HFFc6 (cell line): ENCODE measurements around the gene PSEN1. TPM values are rescaled to one million over a fixed set of nuclear protein-coding genes. Genes with fewer than 3 reads are reported as not detected.

Experiments
- DNase-seq: peaks from one replicate; pipeline ENCODE4 v3.0.0-alpha.2; 2018
- H3K27ac Mint-ChIP-seq: 2 replicates; pipeline ENCODE4 v1.8.0; 2020; ENCODE audit warnings: mild to moderate bottlenecking, mixed read lengths
- H3K27me3 Mint-ChIP-seq: 2 replicates; pipeline ENCODE4 v1.8.0; 2021; ENCODE audit warnings: mild to moderate bottlenecking, moderate library complexity, mixed read lengths; ENCODE audit not compliant: insufficient read depth
- H3K36me3 Mint-ChIP-seq: 2 replicates; pipeline ENCODE4 v1.8.0; 2021; ENCODE audit warnings: low read depth, mixed read lengths
- H3K4me1 Mint-ChIP-seq: 2 replicates; pipeline ENCODE4 v1.8.0; 2020; ENCODE audit warnings: low read depth, mixed read lengths
- H3K4me3 Mint-ChIP-seq: 2 replicates; pipeline ENCODE4 v1.8.0; 2020; ENCODE audit warnings: mild to moderate bottlenecking, moderate library complexity, mixed read lengths
- H3K9me3 Mint-ChIP-seq: 2 replicates; pipeline ENCODE4 v1.8.0; 2020; ENCODE audit warnings: mild to moderate bottlenecking, mixed read lengths
- total RNA-seq, 6 experiments: library from RNA; stranded (reverse); fragmentation: NEBNext Ultra II Directional; extraction: Animal tissue kit (Norgen Biotek cat#: 25700); gene quantifications; 2 replicates in 1 of 6; 3 replicates in 5 of 6; pipeline ENCODE4 v1.2.3, GENCODE V29; 2021
- TF ChIP-seq, protein P1 (sequence below): fragments of 200-600 bp; sonication (generic); IDR thresholded peaks from 2 replicates; pipeline ENCODE4 v1.5.0; 2021; ENCODE audit warnings: antibody characterized with exemption, mild to moderate bottlenecking

PSEN1 gene
- total RNA-seq, 6 experiments from 2014 or later: 34.5 to 44.6 (median 40.2) TPM

DNA sequence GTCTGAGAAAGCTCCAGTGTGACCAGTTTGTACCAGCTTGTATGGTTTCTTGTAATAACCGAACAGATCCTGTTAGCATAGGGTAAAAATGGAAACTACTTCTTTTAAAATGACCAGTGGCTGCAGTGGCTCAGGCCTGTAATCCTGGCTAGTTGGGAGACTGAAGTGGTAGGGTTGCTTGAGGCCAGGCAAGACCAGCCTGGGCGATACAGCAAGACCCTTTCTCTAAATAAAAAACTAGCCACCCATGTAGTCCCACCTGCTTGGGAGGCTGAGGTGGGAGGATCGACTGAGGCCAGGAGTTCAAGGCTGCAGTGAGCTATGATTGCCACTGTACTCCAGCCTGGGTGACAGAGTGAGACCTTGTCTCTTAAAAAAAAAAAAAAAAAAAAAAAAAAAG is 7.3 kb downstream of the PSEN1 start:
- Mint-ChIP-seq H3K27me3 (no peaks in the 10 kb centered on the region; the same call in none of the 2 replicates), H3K9me3 (no peaks in the 10 kb centered on the region), H3K4me1 (peaks cover 49% of the 10 kb centered on the region), H3K27ac (no peak overlapping the region), H3K4me3 (no peak overlapping the region), H3K36me3 (0 out of 2 replicates have a peak, but pooled peaks cover 6% of the 10 kb centered on the region)
- no peak for DNase-seq
- TF ChIP-seq, protein P1, sequence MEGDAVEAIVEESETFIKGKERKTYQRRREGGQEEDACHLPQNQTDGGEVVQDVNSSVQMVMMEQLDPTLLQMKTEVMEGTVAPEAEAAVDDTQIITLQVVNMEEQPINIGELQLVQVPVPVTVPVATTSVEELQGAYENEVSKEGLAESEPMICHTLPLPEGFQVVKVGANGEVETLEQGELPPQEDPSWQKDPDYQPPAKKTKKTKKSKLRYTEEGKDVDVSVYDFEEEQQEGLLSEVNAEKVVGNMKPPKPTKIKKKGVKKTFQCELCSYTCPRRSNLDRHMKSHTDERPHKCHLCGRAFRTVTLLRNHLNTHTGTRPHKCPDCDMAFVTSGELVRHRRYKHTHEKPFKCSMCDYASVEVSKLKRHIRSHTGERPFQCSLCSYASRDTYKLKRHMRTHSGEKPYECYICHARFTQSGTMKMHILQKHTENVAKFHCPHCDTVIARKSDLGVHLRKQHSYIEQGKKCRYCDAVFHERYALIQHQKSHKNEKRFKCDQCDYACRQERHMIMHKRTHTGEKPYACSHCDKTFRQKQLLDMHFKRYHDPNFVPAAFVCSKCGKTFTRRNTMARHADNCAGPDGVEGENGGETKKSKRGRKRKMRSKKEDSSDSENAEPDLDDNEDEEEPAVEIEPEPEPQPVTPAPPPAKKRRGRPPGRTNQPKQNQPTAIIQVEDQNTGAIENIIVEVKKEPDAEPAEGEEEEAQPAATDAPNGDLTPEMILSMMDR: no peak

DNA sequence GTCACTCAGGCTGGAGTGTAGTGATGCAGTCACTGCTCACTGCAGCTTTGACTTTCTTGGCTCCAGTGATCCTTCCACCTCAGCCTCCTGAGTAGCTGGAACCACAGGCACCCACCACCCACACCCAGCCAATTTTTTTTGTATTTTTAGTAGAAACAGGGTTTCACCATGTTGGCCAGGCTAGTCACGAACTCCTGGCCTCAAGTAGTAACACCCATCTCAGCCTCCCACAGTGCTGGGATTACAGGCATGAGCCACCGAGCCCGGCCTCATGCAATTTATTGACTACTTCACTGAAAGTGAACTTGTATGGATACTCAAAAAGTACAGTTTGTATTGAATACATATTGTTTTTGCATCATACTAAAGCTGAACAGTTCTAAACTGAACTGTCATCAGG is 9.1 kb downstream of the PSEN1 start:
- TF ChIP-seq, protein P1: no peak
- Mint-ChIP-seq H3K4me1 (peaks cover 49% of the 10 kb centered on the region), H3K27me3 (no peaks in the 10 kb centered on the region; the same call in none of the 2 replicates), H3K9me3 (no peaks in the 10 kb centered on the region), H3K4me3 (no peak overlapping the region), H3K36me3 (peaks cover 14% of the 10 kb centered on the region; the same call in 1 of the 2 replicates), H3K27ac (no peak overlapping the region)
- DNase-seq: no peak

DNA sequence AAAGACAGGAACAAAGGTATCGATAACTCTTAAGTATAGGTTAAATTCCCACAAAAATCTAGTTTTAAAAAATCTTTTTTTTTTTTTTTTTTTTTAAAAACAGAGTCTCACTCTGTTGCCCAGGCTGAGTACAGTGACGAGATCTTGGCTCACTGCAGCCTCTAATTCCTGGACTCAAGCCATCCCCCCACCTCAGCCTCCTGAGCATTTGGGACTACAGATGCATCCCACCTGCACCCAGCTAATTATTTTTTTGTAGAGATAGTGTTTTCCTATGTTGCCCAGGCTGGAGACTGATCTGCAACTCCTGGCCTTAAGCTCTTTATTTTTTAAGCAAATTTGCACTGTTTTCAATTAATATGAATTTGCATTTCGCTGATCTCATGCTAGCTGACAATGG is 9.8 kb downstream of the PSEN1 start:
- peaks cover 8% of the 10 kb centered on the region; the same call in 1 of the 2 replicates for H3K36me3 Mint-ChIP-seq
- no peak for DNase-seq
- peak overlapping the region; percentile 84 for H3K27ac Mint-ChIP-seq
- H3K9me3 Mint-ChIP-seq: no peaks in the 10 kb centered on the region
- H3K4me3 Mint-ChIP-seq: peak overlapping the region; percentile 58; the same call in 1 of the 2 replicates
- TF ChIP-seq, protein P1: no peak
- H3K4me1 Mint-ChIP-seq: peaks cover 42% of the 10 kb centered on the region
- H3K27me3 Mint-ChIP-seq: no peaks in the 10 kb centered on the region; the same call in 1 of the 2 replicates

DNA sequence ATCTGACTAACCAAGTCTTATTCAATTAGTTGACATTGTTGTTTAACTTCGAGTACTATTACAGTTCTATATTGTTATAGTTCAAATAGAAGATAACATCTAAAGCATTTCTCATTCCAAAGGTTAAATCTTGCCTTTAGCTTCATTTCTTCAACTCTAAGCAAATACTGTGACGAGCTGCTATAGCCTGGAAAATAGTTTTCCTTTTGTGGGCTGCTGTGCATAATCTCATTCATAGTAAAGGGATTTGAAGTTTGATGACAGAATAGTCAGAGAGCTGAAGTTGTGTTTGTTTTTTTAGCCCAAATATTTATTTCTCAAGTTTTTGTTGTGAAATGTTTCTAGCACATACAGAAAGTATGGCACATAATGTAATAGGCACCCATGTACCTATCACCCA is 13.4 kb downstream of the PSEN1 start:
- no peak for DNase-seq
- no peaks in the 10 kb centered on the region for H3K9me3 Mint-ChIP-seq
- peaks cover 8% of the 10 kb centered on the region; the same call in 1 of the 2 replicates for H3K36me3 Mint-ChIP-seq
- H3K4me3 Mint-ChIP-seq: no peak overlapping the region
- TF ChIP-seq, protein P1: no peak
- no peak overlapping the region for H3K27ac Mint-ChIP-seq
- peaks cover 34% of the 10 kb centered on the region for H3K4me1 Mint-ChIP-seq
- H3K27me3 Mint-ChIP-seq: peaks cover 1% of the 10 kb centered on the region

DNA sequence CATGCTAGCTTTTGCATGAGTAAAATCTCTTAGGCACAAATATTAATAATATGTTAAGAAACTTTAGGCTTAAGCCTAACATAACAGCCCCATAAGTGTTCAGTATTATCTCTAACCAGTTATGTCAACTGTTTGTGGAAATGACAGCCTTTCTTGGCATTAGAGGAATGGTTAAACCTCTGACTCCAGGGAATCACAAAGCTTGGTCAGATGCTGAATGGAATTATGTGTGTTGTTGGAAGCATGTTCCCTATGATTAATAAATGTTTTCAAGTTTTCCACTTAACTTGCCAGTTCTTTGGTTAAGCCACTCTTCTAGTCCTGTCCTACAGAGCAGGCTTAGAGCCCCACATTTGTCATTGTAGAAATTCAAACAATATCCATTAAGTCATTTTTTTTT is 17.0 kb downstream of the PSEN1 start:
- Mint-ChIP-seq H3K4me3 (no peak overlapping the region), H3K27ac (no peak overlapping the region; the same call in 1 of the 2 replicates), H3K36me3 (peaks cover 8% of the 10 kb centered on the region; the same call in 1 of the 2 replicates), H3K4me1 (peaks cover 11% of the 10 kb centered on the region), H3K27me3 (peaks cover 1% of the 10 kb centered on the region; the same call in 1 of the 2 replicates), H3K9me3 (no peaks in the 10 kb centered on the region)
- peak; percentile 37 for DNase-seq
- TF ChIP-seq, protein P1: no peak

DNA sequence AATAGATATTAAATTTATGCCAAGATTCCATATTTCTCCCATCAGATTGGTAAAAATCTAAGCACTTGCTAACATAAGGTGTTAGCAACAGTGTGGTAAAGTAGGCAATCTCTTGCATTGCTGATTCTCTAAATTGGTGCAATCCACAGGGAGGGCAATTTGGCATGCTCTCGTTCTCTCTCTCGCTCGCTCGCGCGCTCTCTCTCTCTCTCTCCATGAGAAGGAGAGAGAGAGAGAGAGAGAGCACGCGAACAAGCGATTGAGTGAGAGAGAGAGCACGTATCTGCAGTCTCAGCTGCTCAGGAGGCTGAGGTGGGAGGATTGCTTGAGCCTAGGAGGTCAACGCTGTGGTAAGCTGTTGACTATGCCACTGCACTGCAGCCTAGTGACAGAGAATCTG is 25.9 kb downstream of the PSEN1 start:
- TF ChIP-seq, protein P1: no peak
- Mint-ChIP-seq H3K27ac (no peak overlapping the region), H3K9me3 (no peaks in the 10 kb centered on the region), H3K36me3 (peaks cover 24% of the 10 kb centered on the region), H3K27me3 (no peaks in the 10 kb centered on the region), H3K4me3 (no peak overlapping the region), H3K4me1 (no peaks in the 10 kb centered on the region)
- no peak for DNase-seq
